Putamen (tissue), 1 donor: ENCODE data around the gene CRYBG2.
"Not testable (repeated sequence)": the region's sequence is repeated elsewhere in the genome, so short reads cannot be mapped to it uniquely, and the experiment has no call there.

Experiments used
- DNase-seq: peaks from one replicate; pipeline ENCODE4 v3.0.0-alpha.2; 2016; ENCODE audit warnings: low spot score

CRYBG2 gene

DNA sequence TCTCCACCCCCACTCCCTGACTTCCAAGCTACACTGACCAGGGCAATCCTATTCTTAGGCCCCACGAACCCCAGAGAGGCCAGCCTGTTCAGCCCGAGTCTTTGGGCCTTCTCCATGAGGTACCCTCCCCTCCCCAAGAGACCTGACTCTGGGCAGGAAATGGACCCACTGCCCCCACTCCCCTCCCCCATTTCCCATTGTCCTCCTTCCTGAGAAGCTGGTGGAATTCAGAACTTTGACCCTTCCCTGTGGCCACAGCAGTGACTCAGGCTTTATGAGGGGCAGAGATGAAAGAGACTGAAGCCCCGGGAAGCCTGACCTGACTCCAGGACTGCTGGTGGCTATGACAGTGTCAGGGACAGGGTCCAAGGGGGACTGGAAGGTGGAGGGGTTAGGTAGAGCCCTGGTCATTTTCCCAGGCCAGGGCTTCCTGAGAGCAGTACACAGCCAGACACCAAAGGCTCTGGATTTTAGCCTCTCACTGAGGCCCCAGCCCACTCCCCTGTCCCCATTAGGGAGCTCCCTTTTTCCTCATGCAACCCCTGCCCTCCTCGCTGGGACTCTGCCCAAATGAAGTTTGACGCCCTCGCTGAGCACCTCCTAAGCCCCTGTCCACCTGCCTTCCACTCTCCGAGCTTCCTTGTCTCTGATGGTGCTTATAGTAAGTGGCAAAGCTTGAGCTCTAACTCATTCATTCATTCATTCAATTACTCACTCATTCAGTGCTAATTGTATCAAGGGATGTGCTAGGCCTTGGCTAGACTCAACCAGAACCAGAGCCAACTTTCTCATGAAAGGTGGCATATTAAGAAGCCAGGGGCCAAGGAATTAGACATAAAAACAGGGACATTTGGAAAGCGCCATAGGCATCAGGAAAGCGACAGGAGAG lies 3.0 kb downstream of the CRYBG2 start:
- no peak for DNase-seq

DNA sequence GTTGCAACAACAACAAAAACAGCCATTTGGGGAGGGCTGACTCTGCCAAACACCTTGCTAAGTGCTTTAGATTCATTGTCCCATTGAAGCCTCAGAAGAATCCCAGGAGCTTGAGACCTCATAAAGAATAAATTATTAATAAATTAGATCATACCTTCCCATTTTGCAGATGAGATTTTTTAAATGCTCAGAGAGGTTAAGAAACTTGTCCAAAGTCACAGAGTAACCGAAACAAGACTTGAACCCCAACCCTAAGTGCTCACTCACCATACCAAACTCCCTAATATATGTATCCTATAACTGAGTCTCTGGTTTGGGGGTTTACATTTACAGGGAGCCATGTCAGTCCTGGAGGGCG lies 3.6 kb downstream of the CRYBG2 start:
- DNase-seq: no peak

- DNase-seq: no peak
Observed at GRCh38 chr1:26349877-26350244, 4.1 kb downstream of the CRYBG2 start.

DNA sequence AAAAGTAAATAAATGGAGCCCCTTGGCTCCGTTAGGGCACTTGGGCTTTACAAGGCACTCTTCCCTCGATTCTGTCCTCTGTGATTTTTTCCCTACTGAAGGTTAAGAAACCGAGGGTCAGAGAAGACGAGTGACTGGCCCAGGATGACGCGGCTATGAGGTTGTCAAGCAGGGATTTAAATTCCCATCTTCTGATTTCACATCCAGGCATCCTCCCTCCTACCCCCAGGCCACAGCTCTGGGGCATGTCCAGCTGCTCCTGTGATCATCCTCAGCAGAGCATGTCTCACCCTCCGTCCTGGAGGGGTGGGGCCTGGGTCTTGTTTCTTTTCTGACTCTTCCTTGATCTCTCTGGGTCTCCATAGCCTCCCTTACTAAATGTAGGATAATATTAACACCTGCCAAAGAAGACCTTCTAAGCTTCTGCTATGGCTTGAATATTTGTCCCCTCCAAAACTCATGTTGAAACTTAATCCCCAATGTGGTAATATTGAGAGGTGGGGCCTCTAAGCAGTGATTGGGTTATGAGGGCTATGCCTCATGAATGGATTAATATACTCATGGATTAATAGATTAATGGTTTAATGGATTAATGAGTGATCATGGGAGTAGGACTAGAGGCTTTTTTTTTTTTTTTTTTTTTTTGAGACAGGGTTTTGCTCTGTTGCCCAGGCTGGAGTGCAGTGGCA lies 4.6 kb downstream of the CRYBG2 start:
- DNase-seq: no peak

- DNase-seq: no peak
Observed at GRCh38 chr1:26346274-26347033, 7.5 kb downstream of the CRYBG2 start.

DNA sequence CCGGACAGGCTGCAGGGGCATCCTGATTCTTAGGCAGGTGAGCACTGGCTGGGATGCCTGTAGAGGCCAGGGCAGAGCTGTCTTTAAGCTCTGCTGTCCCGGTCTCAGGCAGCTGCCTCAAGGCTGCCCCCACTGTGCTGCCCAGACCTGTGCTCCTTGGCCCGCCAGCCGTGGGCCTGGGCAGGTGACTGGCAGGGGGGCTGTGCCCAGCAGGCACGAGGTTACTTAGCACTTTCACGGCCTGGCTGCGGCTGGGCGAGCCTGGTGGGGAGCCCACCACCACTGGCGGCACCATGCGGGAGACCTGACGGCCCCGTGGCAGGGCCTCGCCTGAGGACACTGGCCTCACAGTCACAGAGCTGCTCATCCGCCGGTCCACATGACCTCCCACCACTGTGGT lies 8.2 kb downstream of the CRYBG2 start:
- DNase-seq: no peak

GRCh38 chr1:26344147-26344920 lies 9.6 kb downstream of the CRYBG2 start:
- no peak for DNase-seq

DNA sequence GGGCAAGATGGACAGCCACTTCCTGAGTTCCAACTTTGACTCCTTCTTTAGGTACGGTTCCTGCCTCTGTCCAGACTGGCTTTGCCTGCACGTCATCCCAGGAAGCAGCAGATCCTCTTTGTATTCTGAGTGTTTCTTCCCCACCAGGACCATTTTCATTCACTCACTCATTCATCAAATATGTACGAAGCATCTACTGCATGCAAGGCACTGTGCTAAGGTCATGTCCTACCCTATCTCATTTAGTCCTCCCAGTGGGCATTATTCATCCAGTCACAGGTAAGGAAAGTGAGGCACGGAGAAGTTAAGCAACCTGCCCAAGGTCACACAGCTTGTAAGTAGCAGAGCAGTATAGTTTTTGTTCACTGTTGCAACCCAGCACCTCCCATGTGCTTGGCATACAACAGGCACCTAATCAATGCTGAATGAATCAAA lies 13.9 kb downstream of the CRYBG2 start:
- no peak for DNase-seq

DNA sequence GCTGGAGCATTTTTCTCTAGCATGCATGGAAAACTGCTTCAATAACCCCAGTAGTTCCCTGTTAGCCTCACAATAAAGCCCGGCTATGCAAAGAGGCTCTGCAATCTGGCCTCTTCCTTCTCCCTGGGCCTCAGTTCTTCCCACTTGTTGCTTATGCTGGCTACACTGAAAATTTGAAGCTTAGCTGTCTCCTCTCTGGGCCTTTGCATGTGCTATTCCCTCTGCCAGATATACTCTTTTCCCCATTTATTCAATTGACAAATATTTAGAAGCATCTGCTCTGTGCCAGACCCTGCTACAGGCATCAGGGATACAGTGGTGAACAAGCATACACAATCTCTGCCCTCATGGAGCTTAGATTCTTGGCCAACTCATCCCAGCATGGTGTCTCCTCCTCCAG lies 15.3 kb downstream of the CRYBG2 start:
- DNase-seq: no peak

DNA sequence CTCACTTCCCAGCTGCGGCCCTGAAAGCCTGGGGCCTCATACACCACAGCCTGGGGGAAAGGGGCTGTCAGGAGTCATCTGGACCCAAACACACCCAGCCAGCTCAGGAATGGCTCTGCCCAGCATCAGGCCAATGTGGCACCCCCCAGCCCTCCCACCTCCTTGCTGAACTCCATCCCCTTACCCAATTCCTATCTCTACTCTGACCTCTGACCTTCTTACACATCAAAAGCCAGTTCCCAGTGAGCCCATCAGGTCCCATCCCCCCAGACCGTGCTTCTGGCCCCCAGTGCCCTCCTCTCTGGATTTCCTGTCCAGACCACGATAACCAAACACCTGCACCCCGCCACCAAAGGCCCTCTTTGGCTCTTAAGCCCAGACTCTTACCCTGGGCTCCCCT lies 16.3 kb downstream of the CRYBG2 start:
- DNase-seq: no peak

- DNase-seq: no peak
Observed at GRCh38 chr1:26337206-26337535, 16.8 kb downstream of the CRYBG2 start.

- DNase-seq: no peak
Observed at GRCh38 chr1:26336477-26337205, 17.3 kb downstream of the CRYBG2 start.

GRCh38 chr1:26335774-26336476 lies 18.0 kb downstream of the CRYBG2 start:
- no peak for DNase-seq

GRCh38 chr1:26333312-26333711 lies 20.6 kb downstream of the CRYBG2 start:
- DNase-seq: not testable (repeated sequence)

DNA sequence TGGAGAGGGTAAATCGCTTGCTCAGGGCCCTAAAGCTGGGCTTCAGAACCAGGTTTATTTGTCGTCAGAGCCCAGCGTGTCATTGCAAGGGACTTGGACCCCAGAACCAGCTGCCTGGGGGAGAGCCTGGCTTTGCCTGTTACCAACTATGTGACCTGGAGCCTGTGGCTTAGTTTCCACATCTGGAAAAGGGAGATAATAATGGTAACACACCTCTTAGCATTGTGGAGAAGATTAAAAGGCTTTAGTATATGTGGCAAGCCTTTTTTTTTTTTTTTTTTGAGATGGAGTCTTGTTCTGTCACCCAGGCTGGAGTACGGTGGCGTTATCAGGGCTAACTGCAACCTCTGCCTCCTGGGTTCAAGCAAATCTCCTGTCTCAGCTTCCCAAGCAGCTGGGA lies 23.7 kb downstream of the CRYBG2 start:
- no peak for DNase-seq

- not testable (repeated sequence) for DNase-seq
Observed at GRCh38 chr1:26329380-26329779, 24.6 kb downstream of the CRYBG2 start.

- DNase-seq: no peak
Observed at GRCh38 chr1:26328597-26328996, 25.3 kb downstream of the CRYBG2 start.

DNA sequence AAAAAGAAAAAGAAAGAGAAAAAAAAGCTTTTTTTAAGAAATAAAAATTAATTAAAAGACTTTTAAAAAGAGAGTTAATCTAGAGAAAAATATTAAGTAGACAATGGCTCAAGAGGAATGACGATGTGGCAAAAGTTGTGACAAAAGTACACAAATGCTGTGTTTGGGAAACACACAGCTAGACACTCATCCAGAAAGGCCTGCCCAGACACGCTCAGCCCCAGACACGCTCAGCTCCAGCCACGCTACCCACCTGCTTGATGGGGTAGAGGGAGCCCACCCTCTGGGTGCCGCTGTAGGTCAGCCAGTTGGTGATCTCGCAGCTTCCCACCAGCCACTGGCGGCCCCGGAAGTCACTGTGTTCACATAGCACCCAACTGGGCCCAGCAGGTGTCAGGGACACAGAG lies 26.0 kb downstream of the CRYBG2 start:
- no peak for DNase-seq

GRCh38 chr1:26324550-26324949 lies 29.4 kb downstream of the CRYBG2 start:
- no peak for DNase-seq

GRCh38 chr1:26323382-26323781 lies 30.5 kb downstream of the CRYBG2 start:
- no peak for DNase-seq

GRCh38 chr1:26322042-26322331 lies 31.9 kb downstream of the CRYBG2 start:
- DNase-seq: no peak
